ENCODE results near the gene TXNDC16. TPM values are rescaled to one million over a fixed set of nuclear protein-coding genes. Genes with fewer than 3 reads are reported as not detected.

Gene TXNDC16
- total RNA-seq, 1 donor, result 9.8 TPM

DNA sequence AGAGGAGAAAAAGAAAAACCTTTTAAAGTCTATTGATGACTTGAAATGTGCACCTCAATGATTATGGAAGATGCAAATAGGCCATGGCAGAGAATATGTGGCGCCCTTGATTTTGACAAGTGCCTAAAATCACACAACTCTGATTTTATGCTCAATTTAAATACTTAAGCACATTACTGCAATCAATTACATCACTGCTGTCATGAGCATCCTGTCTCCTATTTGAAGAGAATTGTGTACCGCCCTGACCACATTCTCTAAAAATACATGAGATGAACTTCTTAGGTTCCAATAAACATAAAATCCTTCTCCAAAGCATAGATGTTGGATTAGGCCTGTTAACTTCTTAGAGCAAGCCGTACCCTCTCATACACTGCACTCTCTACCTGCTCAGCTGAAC, 1.6 kb downstream of the TXNDC16 start:
- Histone ChIP-seq H3K4me3 (ENCODE audit: insufficient read depth, low read length) (no peak overlapping the region), H3K4me2 (ENCODE audit: insufficient read depth, low read length) (peak overlapping the region; percentile 94), H3K4me1 (ENCODE audit: insufficient read depth, low read length) (peaks cover 16% of the 10 kb centered on the region), H3K27me3 (ENCODE audit: insufficient read depth, low read length) (no peaks in the 10 kb centered on the region), H3K36me3 (ENCODE audit: insufficient read depth, low read length) (no peaks in the 10 kb centered on the region), H2AFZ (ENCODE audit: low read length) (peak overlapping the region; percentile 97), H3K27ac (ENCODE audit: low read depth, low read length) (no peak overlapping the region), H3K9me3 (ENCODE audit: low read depth, low read length) (no peaks in the 10 kb centered on the region), H4K20me1 (ENCODE audit: insufficient read depth, low read length) (no peaks in the 10 kb centered on the region), H3K79me2 (ENCODE audit: insufficient read depth, low read length) (no peaks in the 10 kb centered on the region)
- DNase-seq (ENCODE audit: insufficient read length, low spot score, missing footprints), result no peak
- TF ChIP-seq, protein P1, sequence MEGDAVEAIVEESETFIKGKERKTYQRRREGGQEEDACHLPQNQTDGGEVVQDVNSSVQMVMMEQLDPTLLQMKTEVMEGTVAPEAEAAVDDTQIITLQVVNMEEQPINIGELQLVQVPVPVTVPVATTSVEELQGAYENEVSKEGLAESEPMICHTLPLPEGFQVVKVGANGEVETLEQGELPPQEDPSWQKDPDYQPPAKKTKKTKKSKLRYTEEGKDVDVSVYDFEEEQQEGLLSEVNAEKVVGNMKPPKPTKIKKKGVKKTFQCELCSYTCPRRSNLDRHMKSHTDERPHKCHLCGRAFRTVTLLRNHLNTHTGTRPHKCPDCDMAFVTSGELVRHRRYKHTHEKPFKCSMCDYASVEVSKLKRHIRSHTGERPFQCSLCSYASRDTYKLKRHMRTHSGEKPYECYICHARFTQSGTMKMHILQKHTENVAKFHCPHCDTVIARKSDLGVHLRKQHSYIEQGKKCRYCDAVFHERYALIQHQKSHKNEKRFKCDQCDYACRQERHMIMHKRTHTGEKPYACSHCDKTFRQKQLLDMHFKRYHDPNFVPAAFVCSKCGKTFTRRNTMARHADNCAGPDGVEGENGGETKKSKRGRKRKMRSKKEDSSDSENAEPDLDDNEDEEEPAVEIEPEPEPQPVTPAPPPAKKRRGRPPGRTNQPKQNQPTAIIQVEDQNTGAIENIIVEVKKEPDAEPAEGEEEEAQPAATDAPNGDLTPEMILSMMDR (IDR thresholded peaks at IDR 0.05; ENCODE audit: extremely low read depth, low read depth, low read length), result no peak

DNA sequence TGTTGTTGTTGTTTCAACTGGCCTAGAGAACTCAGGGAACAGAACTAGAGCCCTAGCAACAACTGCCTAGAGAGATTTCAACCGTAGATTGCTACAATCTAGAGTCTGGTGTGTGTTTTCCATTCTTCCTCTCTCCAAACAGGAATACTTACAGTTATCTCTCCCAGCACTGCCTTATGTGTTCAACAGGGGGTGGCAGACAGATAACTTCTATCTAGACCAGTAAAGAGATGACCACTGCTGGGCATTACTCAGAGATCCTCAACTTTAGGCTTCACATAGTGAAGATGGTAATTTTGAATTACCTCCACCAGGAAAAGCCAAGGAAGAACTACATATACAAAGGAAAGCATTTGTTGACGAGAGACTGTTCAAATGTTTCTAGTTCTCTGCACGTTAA, 4.8 kb downstream of the TXNDC16 start:
- Histone ChIP-seq H3K36me3 (ENCODE audit: insufficient read depth, low read length) (no peaks in the 10 kb centered on the region), H3K27ac (ENCODE audit: low read depth, low read length) (no peak overlapping the region), H3K9me3 (ENCODE audit: low read depth, low read length) (no peaks in the 10 kb centered on the region), H3K4me1 (ENCODE audit: insufficient read depth, low read length) (peaks cover 8% of the 10 kb centered on the region), H3K4me3 (ENCODE audit: insufficient read depth, low read length) (no peak overlapping the region), H3K4me2 (ENCODE audit: insufficient read depth, low read length) (no peak overlapping the region), H3K27me3 (ENCODE audit: insufficient read depth, low read length) (no peaks in the 10 kb centered on the region), H3K79me2 (ENCODE audit: insufficient read depth, low read length) (no peaks in the 10 kb centered on the region), H2AFZ (ENCODE audit: low read length) (peak overlapping the region; percentile 37), H4K20me1 (ENCODE audit: insufficient read depth, low read length) (no peaks in the 10 kb centered on the region)
- TF ChIP-seq, protein P1 (IDR thresholded peaks at IDR 0.05; ENCODE audit: extremely low read depth, low read depth, low read length), result no peak
- no peak for DNase-seq (ENCODE audit: insufficient read length, low spot score, missing footprints)

DNA sequence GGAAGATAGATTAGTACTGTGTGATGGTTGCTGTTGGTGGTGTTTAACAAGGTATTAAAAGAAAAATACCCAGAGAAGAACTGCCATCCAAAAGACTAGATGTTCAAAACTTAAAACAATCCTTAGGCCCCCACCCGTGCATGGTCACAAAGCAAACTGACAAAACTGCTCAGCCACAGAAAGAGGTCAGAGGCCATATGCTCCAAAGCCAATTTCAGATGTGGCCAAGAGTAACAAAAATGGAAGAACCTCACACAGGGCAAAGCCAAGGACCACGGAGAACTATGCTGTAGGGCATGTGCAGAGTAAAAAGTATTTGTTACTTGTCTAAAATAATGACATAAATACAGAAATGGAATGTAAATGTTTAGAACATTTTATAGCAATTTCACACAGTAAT, 5.3 kb downstream of the TXNDC16 start:
- no peak overlapping the region for H3K27ac ChIP-seq (ENCODE audit: low read depth, low read length)
- DNase-seq (ENCODE audit: insufficient read length, low spot score, missing footprints), result no peak
- no peak overlapping the region for H3K4me3 ChIP-seq (ENCODE audit: insufficient read depth, low read length)
- peak overlapping the region; percentile 30 for H2AFZ ChIP-seq (ENCODE audit: low read length)
- H3K4me2 ChIP-seq (ENCODE audit: insufficient read depth, low read length), result no peak overlapping the region
- peaks cover 7% of the 10 kb centered on the region for H3K4me1 ChIP-seq (ENCODE audit: insufficient read depth, low read length)
- no peaks in the 10 kb centered on the region for H3K79me2 ChIP-seq (ENCODE audit: insufficient read depth, low read length)
- no peaks in the 10 kb centered on the region for H3K9me3 ChIP-seq (ENCODE audit: low read depth, low read length)
- no peaks in the 10 kb centered on the region for H3K36me3 ChIP-seq (ENCODE audit: insufficient read depth, low read length)
- no peaks in the 10 kb centered on the region for H4K20me1 ChIP-seq (ENCODE audit: insufficient read depth, low read length)
- no peaks in the 10 kb centered on the region for H3K27me3 ChIP-seq (ENCODE audit: insufficient read depth, low read length)
- TF ChIP-seq, protein P1 (IDR thresholded peaks at IDR 0.05; ENCODE audit: extremely low read depth, low read depth, low read length), result no peak

DNA sequence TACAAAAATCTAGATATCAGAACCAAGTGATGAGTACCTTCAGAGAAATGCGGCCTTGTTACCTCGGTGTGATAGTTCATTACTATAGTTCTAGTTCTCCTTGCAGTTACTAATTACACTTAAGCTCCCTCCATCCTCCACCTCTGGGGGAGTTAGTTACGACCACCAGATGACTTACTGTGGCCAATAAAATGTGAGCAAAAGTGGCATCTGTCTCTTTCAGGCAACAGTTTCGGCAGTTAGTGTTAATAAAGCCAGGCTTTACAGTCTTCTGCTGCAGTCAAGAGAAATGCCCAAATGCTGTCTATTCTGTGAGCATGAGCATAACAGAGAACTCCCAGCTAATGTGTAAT, 6.0 kb downstream of the TXNDC16 start:
- H3K36me3 ChIP-seq (ENCODE audit: insufficient read depth, low read length), result no peaks in the 10 kb centered on the region
- DNase-seq (ENCODE audit: insufficient read length, low spot score, missing footprints), result no peak
- H2AFZ ChIP-seq (ENCODE audit: low read length), result peak overlapping the region; percentile 28
- H3K4me1 ChIP-seq (ENCODE audit: insufficient read depth, low read length), result no peaks in the 10 kb centered on the region
- no peak overlapping the region for H3K27ac ChIP-seq (ENCODE audit: low read depth, low read length)
- no peaks in the 10 kb centered on the region for H3K27me3 ChIP-seq (ENCODE audit: insufficient read depth, low read length)
- H3K4me2 ChIP-seq (ENCODE audit: insufficient read depth, low read length), result no peak overlapping the region
- H3K9me3 ChIP-seq (ENCODE audit: low read depth, low read length), result no peaks in the 10 kb centered on the region
- H4K20me1 ChIP-seq (ENCODE audit: insufficient read depth, low read length), result no peaks in the 10 kb centered on the region
- no peak overlapping the region for H3K4me3 ChIP-seq (ENCODE audit: insufficient read depth, low read length)
- H3K79me2 ChIP-seq (ENCODE audit: insufficient read depth, low read length), result no peaks in the 10 kb centered on the region
- TF ChIP-seq, protein P1 (IDR thresholded peaks at IDR 0.05; ENCODE audit: extremely low read depth, low read depth, low read length), result no peak

Data from osteoblast (primary cell).